ENCODE data around the gene CD180. TPM values are rescaled to one million over a fixed set of nuclear protein-coding genes. Genes with fewer than 3 reads are reported as not detected.

CD180 gene
- not detected in 2 replicates for total RNA-seq

DNA sequence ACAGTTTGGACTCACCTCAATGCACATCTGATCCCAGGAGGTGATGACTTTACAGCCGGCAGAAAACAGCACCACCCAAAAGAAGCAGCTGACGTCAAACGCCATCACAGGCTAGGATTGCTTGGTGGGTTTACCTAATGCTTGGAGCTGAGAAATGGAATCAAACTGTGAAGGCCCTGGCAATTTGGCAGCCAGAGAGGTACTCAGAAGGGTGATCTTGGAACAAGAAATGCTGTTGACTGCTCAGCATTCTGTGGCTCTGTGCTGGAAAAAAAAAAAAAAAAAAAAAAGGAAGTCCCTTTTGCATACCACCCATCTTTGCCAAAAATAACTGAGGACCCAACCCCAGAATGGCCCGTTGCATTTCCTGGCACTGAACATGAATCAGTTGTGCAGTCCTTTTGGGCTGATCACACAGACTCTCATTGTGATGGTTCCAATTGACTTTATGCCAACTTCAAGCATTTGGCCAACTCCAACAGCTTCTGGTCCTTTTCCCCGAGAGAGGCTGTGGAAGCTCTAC is at the start of gene CD180:
CD180 (minus strand) TSS at position 263 of the 523 bp plus-strand sequence; CDS start at position 105, 158 bp downstream.

